Amniotic stem cell (primary cell): ENCODE results near the gene SLC51A.
A peak's percentile ranks its signal among the peaks of the same experiment; 100 is the strongest.

Source experiments
- DNase-seq: peaks from one replicate; lab custom pipeline; 2025; lab: John Stamatoyannopoulos, UW

The SLC51A gene

GRCh38 chr3:196216681-196217211 is 412 bp downstream of the SLC51A start:
- no peak for DNase-seq

GRCh38 chr3:196217307-196218154 is 1.2 kb downstream of the SLC51A start:
- no peak for DNase-seq

GRCh38 chr3:196218155-196218712 is 1.9 kb downstream of the SLC51A start:
- no peak for DNase-seq

DNA sequence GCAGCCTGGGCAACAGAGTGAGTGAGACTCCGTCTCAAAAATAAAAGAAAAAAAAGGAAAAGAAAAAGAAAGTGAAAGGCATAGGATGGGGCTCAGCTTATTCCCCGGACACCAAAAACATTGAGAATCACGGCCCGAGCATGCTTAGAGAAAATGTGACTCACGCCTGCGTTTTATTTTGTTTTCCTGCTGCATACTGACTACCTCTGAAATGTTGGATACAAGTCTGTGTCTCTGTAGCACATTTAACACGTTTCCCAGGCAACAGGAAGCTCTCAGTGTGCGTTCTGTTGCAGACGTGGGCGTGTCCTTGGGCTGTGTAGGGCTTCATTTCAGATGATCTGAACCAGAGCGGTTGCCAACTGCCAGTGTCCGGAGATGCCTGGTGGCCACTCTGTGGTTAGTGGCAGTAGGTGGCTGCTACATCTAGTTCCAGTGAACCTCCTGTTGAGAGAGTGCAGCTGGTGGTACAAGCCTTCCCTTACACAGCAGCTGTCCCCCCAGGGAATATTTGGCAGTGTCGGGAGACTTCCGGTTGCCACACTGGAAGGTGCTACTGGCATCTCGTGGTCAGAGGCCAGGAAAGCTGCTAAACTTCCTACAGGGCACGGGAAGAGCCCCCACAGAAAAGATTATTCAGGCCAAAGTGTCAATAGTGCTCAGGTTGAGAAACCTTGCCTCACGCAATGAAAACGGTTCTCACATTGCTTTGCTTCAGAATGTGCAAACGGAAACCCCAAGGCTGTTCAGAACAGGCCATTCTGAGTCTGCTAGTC is 3.0 kb downstream of the SLC51A start:
- peak; percentile 80 for DNase-seq

GRCh38 chr3:196219970-196220311 is 3.6 kb downstream of the SLC51A start:
- no peak for DNase-seq

- no peak for DNase-seq
Measured at GRCh38 chr3:196220587-196220986, 4.3 kb downstream of the SLC51A start.

DNA sequence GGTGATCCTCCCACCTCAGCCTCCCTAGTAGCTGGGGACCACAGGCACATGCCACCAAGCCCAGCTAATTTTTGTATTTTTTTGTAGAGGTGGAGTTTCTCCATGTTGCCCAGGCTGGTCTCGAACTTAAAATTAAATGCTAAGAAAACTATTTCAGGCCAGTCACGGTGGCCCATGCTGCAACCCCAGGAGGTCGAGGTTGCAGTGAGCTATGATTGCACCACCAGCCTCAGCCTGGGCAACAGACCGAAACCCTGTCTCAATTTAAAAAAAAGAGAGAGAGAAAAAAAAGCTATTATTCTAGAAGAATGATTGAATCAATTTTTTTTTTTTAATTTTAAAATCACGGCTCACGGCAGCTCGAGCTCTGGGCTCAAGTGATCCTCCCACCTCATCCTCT is 4.7 kb downstream of the SLC51A start:
- no peak for DNase-seq

DNA sequence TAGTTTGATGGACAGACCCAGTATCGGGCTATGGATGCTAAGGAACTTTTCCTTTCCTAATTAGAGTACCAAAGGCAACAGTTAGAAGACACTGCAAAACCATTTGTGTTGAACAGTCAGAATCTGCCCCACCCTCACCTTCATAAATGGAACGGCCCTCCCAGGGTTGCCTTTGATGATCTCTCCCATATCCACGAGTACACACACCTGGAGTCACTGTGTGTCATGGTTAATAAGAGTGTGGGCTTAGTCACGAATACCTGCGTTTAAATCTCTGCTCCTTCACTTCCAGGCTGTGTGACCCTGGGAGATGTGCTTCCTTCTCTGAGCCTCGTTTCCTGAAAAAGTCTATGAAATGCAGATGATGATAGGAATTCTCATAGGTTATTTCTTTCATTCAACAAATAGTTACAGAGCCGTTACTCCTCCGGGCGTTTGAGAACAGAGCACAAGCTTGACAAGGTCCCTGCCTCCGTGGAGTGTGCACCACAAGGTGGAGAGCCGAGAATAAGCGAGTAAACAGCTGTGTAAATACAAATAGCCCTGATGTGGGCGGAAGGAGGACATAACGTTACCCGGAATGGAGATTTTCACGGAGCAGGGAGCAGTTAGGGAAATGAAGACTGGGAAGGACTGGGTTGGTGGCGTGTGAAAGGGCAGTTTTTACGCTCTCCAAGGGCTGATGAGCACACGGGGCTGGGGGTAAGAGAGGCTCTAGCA is 6.7 kb downstream of the SLC51A start:
- DNase-seq, result no peak

GRCh38 chr3:196225086-196225485 is 8.8 kb downstream of the SLC51A start:
- DNase-seq, result no peak

- no peak for DNase-seq
Measured at GRCh38 chr3:196225763-196226364, 9.5 kb downstream of the SLC51A start.

- no peak for DNase-seq
Measured at GRCh38 chr3:196227121-196227561, 10.8 kb downstream of the SLC51A start.

DNA sequence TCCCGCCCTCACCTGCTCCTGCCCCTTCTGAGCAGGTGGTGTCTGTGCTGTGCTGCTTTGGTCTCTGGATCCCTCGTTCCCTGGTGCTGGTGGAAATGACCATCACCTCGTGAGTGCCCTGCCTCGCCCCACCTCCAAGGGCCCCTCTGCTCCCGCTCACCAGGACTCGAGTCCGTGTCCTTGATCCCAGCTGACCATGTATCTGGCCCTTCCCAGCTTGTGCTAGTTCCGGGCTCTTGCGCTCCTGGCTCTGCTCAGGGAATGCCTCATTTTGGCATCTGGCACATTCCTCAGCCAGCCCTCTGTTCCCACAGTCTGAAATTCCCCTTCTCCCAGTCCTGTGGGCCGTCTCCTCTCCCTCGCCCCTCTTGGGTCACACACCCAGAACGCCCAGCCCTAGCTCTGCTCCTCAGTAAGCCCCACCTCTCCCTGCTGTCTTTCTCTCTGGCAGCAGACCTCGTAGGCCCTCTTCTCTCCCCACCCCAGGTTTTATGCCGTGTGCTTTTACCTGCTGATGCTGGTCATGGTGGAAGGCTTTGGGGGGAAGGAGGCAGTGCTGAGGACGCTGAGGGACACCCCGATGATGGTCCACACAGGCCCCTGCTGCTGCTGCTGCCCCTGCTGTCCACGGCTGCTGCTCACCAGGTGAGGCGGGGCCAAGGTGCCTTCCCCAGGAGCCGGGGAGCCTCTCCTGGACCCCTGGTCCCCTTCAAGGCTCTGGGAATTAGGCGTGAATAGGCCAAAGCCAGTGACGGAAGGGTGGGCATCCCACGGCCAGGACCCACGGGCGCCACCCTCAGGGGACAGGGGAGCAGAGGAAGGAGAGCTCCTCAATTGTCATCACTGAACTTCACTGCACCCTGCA is 11.5 kb downstream of the SLC51A start:
- no peak for DNase-seq

DNA sequence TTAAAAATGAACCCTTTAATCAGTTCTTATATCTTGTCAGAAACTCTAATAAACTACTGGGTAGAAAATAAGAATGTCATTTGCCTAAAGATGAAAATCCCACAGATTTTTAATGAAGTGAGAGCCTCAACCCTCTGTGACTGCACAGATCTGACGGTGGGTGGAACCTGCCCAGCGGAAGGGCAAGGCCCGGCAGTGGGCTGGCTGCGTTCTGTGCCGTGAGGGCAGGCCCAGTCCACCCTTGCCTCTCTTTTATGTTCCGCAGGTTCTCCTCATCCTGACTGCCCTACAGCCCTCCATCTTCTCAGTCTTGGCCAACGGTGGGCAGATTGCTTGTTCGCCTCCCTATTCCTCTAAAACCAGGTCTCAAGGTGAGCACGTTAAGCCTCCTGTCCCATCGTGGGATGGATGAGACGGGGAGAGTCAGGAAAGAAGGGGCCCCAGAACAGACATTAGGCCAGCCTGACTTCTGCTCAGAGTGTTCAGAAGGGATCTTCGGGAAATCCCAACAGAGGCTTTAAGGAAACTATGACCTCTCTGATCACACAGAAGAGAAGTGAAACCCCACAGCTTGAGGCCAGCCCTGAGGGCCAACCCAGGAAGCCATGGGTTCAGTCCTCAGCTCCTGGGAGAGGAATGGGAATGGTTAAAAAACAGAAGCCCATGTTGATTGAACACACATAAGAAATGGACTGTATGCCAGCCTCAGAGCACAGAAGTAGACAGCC is 16.0 kb downstream of the SLC51A start:
- DNase-seq, result no peak

DNA sequence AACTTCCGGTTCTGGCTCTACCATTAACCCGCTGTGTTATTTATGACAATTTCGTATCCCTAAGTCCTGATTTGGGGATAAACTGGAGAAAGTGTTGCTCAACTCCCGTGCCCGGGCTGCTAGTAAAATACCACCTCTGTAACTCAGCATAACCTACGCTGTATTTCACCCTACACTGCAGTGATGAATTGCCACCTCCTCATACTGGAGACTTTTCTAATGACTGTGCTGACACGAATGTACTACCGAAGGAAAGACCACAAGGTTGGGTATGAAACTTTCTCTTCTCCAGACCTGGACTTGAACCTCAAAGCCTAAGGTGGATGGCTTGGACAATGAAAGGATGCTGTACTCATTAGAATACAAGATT is 16.5 kb downstream of the SLC51A start:
- no peak for DNase-seq

DNA sequence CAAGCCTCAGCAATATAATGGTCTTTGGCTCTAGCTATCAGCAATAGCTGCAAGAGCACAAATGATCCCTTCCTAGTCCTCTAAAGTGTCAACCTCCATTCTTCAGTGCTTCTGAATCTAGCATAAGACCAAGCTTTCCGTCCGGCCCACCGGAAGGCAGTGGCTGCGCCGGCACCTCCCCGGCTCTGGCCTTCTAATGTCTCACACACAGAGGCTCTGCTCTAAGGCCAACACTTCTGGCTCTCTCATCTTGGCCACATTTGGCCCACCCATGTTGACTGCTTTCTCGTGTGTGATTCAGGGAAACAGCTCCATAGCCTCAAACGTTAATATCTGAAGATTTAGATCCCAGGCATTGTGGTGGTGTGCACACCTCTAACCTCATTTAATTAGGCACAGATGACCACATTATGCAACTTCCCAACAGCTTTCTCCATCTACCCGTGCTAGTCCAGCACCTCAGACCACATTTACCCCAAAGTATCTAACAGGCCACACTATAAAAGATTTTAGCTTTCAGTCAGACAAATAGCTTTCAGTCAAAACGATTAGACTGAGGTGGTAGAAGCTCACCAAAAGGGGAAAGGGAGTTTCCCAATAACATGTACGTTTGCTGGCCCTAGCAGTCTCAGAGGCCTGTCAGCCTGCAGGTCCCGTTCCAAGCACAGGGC is 19.3 kb downstream of the SLC51A start:
- no peak for DNase-seq

DNA sequence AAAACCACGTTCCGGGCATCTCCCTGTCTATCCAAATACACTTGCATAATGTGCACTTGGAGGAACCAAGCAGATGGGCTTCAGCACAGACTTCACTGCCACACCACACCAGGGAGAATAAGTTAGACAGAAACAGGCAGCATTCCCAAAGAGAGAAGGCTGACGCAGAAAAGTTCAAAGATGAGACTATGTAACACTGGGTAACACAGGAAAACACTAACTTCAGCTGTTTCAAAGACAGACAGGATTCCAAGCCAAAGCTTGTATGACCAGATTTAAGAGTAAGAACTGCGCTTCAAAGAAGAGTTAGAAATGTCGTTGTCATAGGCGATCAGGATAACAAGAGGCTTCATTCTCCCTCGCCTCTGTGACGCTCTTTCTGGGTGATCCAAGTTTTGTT is 19.9 kb downstream of the SLC51A start:
- DNase-seq, result no peak

DNA sequence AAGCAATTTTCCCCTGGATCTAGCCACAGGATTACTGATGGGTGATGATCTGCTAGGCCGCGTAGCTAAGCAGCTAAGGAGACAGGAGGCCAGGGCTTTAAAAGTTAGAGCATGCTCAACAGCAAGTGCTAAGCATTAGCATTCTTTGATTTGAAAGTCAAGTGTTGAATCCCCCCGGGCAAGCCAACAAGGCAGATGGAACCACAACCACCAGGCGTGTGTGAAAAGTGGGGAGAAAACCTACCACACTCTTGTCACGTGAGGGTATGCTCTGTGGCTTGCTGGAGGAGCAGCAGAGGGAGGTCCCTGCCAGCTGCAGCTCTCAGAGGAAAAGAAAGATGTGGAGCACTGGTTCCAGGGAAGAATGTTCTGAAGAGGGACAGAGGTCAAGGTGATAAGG is 20.9 kb downstream of the SLC51A start:
- DNase-seq, result no peak

GRCh38 chr3:196238612-196239560 is 22.6 kb downstream of the SLC51A start:
- no peak for DNase-seq
